Liver (tissue), 9 donors: ENCODE data around the gene SGCD. TPM values are rescaled to one million over a fixed set of nuclear protein-coding genes. Genes with fewer than 3 reads are reported as not detected.

ENCODE experiments used
- DNase-seq: peaks from one replicate; pipeline ENCODE4 v3.0.0-alpha.2; 2017; ENCODE audit warnings: low spot score
- H3K27ac ChIP-seq, 2 donors: one replicate each; pipeline ENCODE4 v1.7.0; 2013; ENCODE audit warnings: inconsistent platforms in 2 of 2, low read length in 2 of 2, control low read depth in 1 of 2, low read depth in 1 of 2, mild to moderate bottlenecking in 1 of 2
- H3K27me3 ChIP-seq, 4 donors: one replicate each; pipeline versions ENCODE4 v1.6.1 to v1.7.0; 2013; ENCODE audit warnings: low read length in 3 of 4, inconsistent platforms in 1 of 4, mild to moderate bottlenecking in 1 of 4, moderate library complexity in 1 of 4; ENCODE audit not compliant: control insufficient read depth in 4 of 4, insufficient read depth in 4 of 4
- H3K36me3 ChIP-seq, 4 donors: one replicate each; pipeline versions ENCODE4 v1.6.1 to v1.7.0; 2013; ENCODE audit warnings: low read length in 3 of 4, mild to moderate bottlenecking in 3 of 4, low read depth in 1 of 4, moderate library complexity in 1 of 4; ENCODE audit not compliant: control insufficient read depth in 4 of 4, insufficient read depth in 3 of 4
- H3K4me1 ChIP-seq, 4 donors: one replicate each; pipeline versions ENCODE4 v1.6.1 to v1.7.0; 2013; ENCODE audit warnings: low read length in 3 of 4, mild to moderate bottlenecking in 3 of 4, moderate library complexity in 1 of 4; ENCODE audit not compliant: control insufficient read depth in 4 of 4, insufficient read depth in 4 of 4
- H3K4me3 ChIP-seq, 3 donors: one replicate each; pipeline versions ENCODE4 v1.6.1 to v1.7.0; 2013; ENCODE audit warnings: low read length in 3 of 3, control low read depth in 1 of 3, low read depth in 1 of 3, mild to moderate bottlenecking in 1 of 3
- H3K9ac ChIP-seq, 2 donors: one replicate each; pipeline ENCODE4 v1.7.0; 2013; ENCODE audit warnings: low read length in 2 of 2, mild to moderate bottlenecking in 2 of 2, moderate library complexity in 2 of 2, control low read depth in 1 of 2, low read depth in 1 of 2
- H3K9me3 ChIP-seq, 4 donors: one replicate each; pipeline versions ENCODE4 v1.6.1 to v1.7.0; 2013; ENCODE audit warnings: low read length in 3 of 4; ENCODE audit not compliant: control insufficient read depth in 4 of 4
- ATF3 ChIP-seq: IDR thresholded peaks from 2 replicates; pipeline ENCODE4 v1.6.1; 2016; ENCODE audit warnings: antibody characterized with exemption
- CTCF ChIP-seq: fragments of 150-350 bp; IDR thresholded peaks from 2 replicates; pipeline ENCODE4 v1.5.1; 2017; ENCODE audit warnings: improper control_type of control experiment, low read depth, low read length; ENCODE audit not compliant: missing input control
- EGR1 ChIP-seq, 2 donors: IDR thresholded peaks; 2 replicates each; pipeline ENCODE4 v1.6.1; 2016 to 2018; ENCODE audit warnings: antibody characterized with exemption in 2 of 2, low read depth in 2 of 2
- FOXA1 ChIP-seq: IDR thresholded peaks from 2 replicates; pipeline ENCODE4 v1.6.1; 2016; ENCODE audit warnings: antibody characterized with exemption
- FOXA2 ChIP-seq: IDR thresholded peaks from 2 replicates; pipeline ENCODE4 v1.6.1; 2016; ENCODE audit warnings: antibody characterized with exemption
- GABPA ChIP-seq, 2 donors: IDR thresholded peaks in 1 of 2; conservative IDR thresholded peaks in 1 of 2; 2 replicates each; pipeline ENCODE4 v1.6.1; 2016; ENCODE audit warnings: antibody characterized with exemption in 2 of 2, mild to moderate bottlenecking in 1 of 2, moderate library complexity in 1 of 2
- HNF4A ChIP-seq, 2 donors: conservative IDR thresholded peaks; 2 replicates each; pipeline ENCODE4 v1.6.1; 2016; ENCODE audit warnings: antibody characterized with exemption in 2 of 2, mild to moderate bottlenecking in 2 of 2
- HNF4G ChIP-seq: IDR thresholded peaks from 2 replicates; pipeline ENCODE4 v1.6.1; 2016; ENCODE audit warnings: antibody characterized with exemption
- JUND ChIP-seq, 2 donors: IDR thresholded peaks; 2 replicates each; pipeline ENCODE4 v1.6.1; 2016; ENCODE audit warnings: antibody characterized with exemption in 2 of 2
- MAX ChIP-seq: IDR thresholded peaks from 2 replicates; pipeline ENCODE4 v1.6.1; 2016; ENCODE audit warnings: antibody characterized with exemption
- NR2F2 ChIP-seq: IDR thresholded peaks from 2 replicates; pipeline ENCODE4 v1.6.1; 2016; ENCODE audit warnings: antibody characterized with exemption
- RAD21 ChIP-seq, 2 donors: IDR thresholded peaks; 2 replicates each; pipeline ENCODE4 v1.6.1; 2016; ENCODE audit warnings: antibody characterized with exemption in 2 of 2, mild to moderate bottlenecking in 2 of 2
- REST ChIP-seq: IDR thresholded peaks from 2 replicates; pipeline ENCODE4 v1.6.1; 2016; ENCODE audit warnings: antibody characterized with exemption, mild to moderate bottlenecking
- RXRA ChIP-seq, 2 donors: IDR thresholded peaks; 2 replicates each; pipeline ENCODE4 v1.6.1; 2017 to 2018; ENCODE audit warnings: antibody characterized with exemption in 2 of 2, mild to moderate bottlenecking in 1 of 2
- SP1 ChIP-seq: IDR thresholded peaks from 2 replicates; pipeline ENCODE4 v1.6.1; 2018; ENCODE audit warnings: antibody characterized with exemption, mild to moderate bottlenecking
- TAF1 ChIP-seq: conservative IDR thresholded peaks from 2 replicates; pipeline ENCODE4 v1.6.1; 2016; ENCODE audit warnings: antibody characterized with exemption, mild to moderate bottlenecking
- YY1 ChIP-seq: IDR thresholded peaks from 2 replicates; pipeline ENCODE4 v1.6.1; 2016; ENCODE audit warnings: antibody characterized with exemption, mild to moderate bottlenecking
- ZBTB33 ChIP-seq: IDR thresholded peaks from 2 replicates; pipeline ENCODE4 v1.6.1; 2016; ENCODE audit warnings: antibody characterized with exemption
- WGBS: extraction: QIAGEN DNeasy Blood & Tissue Kit; methylation state at CpG from one replicate; pipeline ENCODE4 v1.1.7; 2013; 5-methylcytosine and 5-hydroxymethylcytosine counted together
- polyA plus RNA-seq, 2 donors: library from polyadenylated mRNA; stranded (reverse) in 1 of 2; unstranded in 1 of 2; fragments of 200-250 nt in 1 of 2; fragments of >200 nt in 1 of 2; fragmentation: Nextera tagmentation in 1 of 2; extraction: Ambion mirVana in 1 of 2; gene quantifications; one replicate each; pipeline versions ENCODE4 v1.2.1 to v1.2.3, GENCODE V29; 2013 to 2015
- total RNA-seq, 2 donors: library from RNA; depleted of rRNA; stranded (reverse); fragments of >200 nt; gene quantifications; one replicate each; pipeline ENCODE4 v1.2.3, GENCODE V29; 2014
- donor health status: healthy.
- donor health status: healthy.
- donor health status: healthy.
- donor health status: healthy.
- donor health status: healthy.

Gene SGCD
- total and polyA plus RNA-seq, 4 donors = 0.35 to 1.7 (median 1.0) TPM

GRCh38 chr5:156438076-156438475, 111.1 kb downstream of the SGCD start (continued):
- TF ChIP-seq ZBTB33 = no peak
- no peak for TF ChIP-seq ATF3

GRCh38 chr5:156444753-156445291, 117.9 kb downstream of the SGCD start:
- TF ChIP-seq ZBTB33 (no peak), FOXA2 (no peak), REST (no peak), MAX (no peak), RAD21 (IDR thresholded peaks at IDR 0.05) (no peak), RXRA (IDR thresholded peaks at IDR 0.05) (no peak), CTCF (no peak), HNF4G (no peak), GABPA (IDR thresholded peaks at IDR 0.05 in 1 of 2, conservative IDR thresholded peaks at IDR 0.05 in 1 of 2) (no peak), NR2F2 (no peak), TAF1 (no peak), HNF4A (conservative IDR thresholded peaks at IDR 0.05) (no peak), YY1 (no peak), SP1 (no peak), FOXA1 (no peak), ATF3 (no peak), JUND (IDR thresholded peaks at IDR 0.05) (no peak), EGR1 (IDR thresholded peaks at IDR 0.05; ENCODE audit: low read depth in 2 of 2) (no peak)
- no peaks in the 10 kb centered on the region for H3K27me3 ChIP-seq
- no peaks in the 10 kb centered on the region for H3K9me3 ChIP-seq
- no peak for DNase-seq
- no peaks in the 10 kb centered on the region for H3K36me3 ChIP-seq
- H3K27ac ChIP-seq = no peak overlapping the region
- no peak overlapping the region for H3K9ac ChIP-seq
- H3K4me3 ChIP-seq = no peak overlapping the region
- WGBS = 78% methylated on average over 3 of the region's 3 CpGs
- H3K4me1 ChIP-seq = no peaks in the 10 kb centered on the region
